ENCODE data around the gene ZC2HC1C.
A peak's percentile ranks its signal among the peaks of the same experiment; 100 is the strongest.

ZC2HC1C gene

DNA sequence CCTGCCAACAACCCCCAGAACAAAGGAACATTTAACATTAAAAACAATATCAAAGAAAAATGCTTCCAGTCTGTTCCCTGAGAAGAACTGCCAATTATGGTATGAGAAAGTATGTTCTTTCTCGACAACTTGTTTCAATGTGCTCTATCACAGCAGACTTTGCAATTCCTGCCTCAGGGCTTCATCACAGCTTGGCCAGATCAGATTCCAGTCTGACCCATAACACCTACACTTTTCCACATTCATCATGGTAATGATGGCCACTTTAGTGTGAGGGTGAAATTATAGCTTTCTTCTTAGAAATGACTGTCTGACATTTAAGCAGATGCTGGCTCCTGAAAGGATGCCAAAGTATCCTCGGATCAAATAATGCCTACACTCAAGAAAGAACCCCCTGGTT is 40.4 kb downstream of the ZC2HC1C start:
- TF ChIP-seq, protein P1, sequence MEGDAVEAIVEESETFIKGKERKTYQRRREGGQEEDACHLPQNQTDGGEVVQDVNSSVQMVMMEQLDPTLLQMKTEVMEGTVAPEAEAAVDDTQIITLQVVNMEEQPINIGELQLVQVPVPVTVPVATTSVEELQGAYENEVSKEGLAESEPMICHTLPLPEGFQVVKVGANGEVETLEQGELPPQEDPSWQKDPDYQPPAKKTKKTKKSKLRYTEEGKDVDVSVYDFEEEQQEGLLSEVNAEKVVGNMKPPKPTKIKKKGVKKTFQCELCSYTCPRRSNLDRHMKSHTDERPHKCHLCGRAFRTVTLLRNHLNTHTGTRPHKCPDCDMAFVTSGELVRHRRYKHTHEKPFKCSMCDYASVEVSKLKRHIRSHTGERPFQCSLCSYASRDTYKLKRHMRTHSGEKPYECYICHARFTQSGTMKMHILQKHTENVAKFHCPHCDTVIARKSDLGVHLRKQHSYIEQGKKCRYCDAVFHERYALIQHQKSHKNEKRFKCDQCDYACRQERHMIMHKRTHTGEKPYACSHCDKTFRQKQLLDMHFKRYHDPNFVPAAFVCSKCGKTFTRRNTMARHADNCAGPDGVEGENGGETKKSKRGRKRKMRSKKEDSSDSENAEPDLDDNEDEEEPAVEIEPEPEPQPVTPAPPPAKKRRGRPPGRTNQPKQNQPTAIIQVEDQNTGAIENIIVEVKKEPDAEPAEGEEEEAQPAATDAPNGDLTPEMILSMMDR (IDR thresholded peaks at IDR 0.05; ENCODE audit: low read depth, low read length) = no peak
- no peak for DNase-seq (ENCODE audit: low read depth, low spot score)
- in situ Hi-C loops (cut with HindIII; ENCODE audit: low sequenced_read_pairs) = no loop called here
- no peak overlapping the region for H3K4me3 ChIP-seq (ENCODE audit: low read depth, low read length)

DNA sequence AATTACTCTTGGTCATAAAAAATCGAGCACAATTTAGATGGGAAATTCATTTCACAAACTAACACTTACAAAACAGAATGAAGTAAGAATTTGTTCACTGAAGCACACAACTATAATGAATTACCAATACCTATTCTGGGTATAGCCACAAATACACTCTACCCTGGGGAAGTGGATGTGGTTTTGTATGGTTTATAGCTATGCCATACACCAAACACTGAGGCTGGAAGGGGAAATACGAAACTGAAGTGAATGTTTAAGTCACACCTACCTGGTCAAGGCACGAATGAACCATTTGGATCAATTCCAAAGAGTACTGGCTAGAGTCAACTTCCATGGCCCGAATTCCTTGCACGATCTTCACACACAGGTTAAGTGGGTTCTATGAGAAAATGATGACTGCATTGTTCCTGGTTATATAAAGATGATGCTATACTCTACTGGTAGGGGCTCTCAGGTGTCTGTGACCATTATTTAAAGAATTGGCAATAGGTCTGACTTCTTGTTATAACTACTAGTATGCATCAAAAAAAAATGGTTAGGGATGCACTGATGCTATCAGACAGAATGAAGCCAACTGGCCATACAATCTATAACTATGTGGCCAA is 44.6 kb downstream of the ZC2HC1C start:
- no peak overlapping the region for H3K4me3 ChIP-seq (ENCODE audit: low read depth, low read length)
- DNase-seq (ENCODE audit: low read depth, low spot score) = no peak
- in situ Hi-C loops (cut with HindIII; ENCODE audit: low sequenced_read_pairs) = no loop called here
- TF ChIP-seq, protein P1 (IDR thresholded peaks at IDR 0.05; ENCODE audit: low read depth, low read length) = no peak

DNA sequence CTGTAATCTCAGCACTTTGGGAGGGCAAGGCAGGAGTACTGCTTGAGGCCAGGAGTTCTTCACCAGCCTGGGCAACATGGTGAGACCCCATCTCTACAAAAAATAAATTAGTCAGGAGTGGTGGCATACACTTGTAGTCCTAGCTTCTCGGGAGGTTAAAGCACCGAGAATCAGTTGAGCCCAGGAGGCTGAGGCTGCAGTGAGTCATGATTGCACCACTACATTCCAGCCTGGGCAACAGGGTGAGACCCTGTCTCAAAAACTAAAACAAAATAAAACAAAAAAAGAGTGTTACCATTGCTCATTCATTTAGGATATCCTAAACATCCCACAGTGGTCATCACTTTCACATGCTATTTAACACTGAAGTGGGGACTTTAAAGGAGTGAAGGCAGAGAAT is 49.6 kb downstream of the ZC2HC1C start:
- DNase-seq (ENCODE audit: low read depth, low spot score) = no peak
- in situ Hi-C loops (cut with HindIII; ENCODE audit: low sequenced_read_pairs) = no loop called here
- H3K4me3 ChIP-seq (ENCODE audit: low read depth, low read length) = no peak overlapping the region
- TF ChIP-seq, protein P1 (IDR thresholded peaks at IDR 0.05; ENCODE audit: low read depth, low read length) = no peak

DNA sequence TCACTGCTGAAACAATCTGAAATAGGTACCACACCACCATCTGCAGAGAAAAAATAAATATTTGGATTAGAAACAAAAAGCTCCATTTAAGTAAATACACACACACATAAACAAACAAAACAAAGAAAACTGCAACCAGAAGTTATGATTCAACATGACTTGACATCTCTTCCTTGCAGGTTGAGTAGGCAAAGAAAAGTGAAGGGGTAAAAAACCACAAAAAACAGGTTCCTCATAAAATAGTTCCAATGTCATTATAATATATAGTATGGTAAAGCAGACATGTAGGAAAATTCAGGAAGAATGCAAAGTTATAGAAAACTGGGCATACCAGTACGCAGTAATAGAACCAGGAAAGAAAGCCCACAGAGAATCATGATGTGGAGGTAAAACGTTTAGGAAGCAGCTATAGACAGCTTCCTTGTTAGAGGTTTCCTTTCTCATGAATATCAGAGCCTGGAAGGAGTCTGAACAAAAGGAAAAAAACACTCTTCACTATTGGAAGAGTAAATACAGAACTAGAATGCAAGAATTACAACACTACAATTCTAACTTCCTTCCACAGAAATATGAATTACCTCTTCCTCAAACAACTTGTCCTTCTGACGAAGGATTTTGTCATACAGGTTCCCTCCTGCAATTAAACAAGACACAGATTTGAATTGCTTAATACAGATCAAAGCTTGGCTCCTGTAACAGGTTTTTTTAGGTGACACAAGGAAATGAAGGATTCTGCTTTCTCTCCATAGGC is 51.3 kb downstream of the ZC2HC1C start:
- H3K4me3 ChIP-seq (ENCODE audit: low read depth, low read length) = no peak overlapping the region
- in situ Hi-C loops (cut with HindIII; ENCODE audit: low sequenced_read_pairs) = loop anchor here (10.0 kb wide), 1 partner anchor 184 kb away; no protein-coding TSS in a partner anchor
- TF ChIP-seq, protein P1 (IDR thresholded peaks at IDR 0.05; ENCODE audit: low read depth, low read length) = no peak
- no peak for DNase-seq (ENCODE audit: low read depth, low spot score)

DNA sequence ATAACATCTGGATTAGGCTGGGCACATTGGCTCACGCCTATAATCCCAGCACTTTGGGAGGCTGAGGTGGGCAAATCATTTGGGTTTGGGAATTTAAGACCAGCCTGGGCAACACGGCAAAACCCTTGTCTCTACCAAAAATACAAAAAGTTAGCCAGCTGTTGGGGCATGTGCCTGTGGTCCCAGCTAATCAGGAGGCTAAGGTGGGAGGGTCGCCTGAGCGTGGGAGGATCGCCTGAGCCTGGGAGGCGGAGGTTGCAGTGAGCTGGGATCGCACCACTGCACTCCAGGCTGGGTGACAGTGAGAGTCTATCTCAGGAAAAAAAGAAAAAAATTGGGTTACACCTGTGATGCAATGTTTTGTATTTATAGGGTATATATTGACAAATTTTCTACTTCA is 52.1 kb downstream of the ZC2HC1C start:
- no peak overlapping the region for H3K4me3 ChIP-seq (ENCODE audit: low read depth, low read length)
- no peak for DNase-seq (ENCODE audit: low read depth, low spot score)
- TF ChIP-seq, protein P1 (IDR thresholded peaks at IDR 0.05; ENCODE audit: low read depth, low read length) = no peak
- in situ Hi-C loops (cut with HindIII; ENCODE audit: low sequenced_read_pairs) = loop anchor here (10.0 kb wide), 1 partner anchor 183 kb away; no protein-coding TSS in a partner anchor

DNA sequence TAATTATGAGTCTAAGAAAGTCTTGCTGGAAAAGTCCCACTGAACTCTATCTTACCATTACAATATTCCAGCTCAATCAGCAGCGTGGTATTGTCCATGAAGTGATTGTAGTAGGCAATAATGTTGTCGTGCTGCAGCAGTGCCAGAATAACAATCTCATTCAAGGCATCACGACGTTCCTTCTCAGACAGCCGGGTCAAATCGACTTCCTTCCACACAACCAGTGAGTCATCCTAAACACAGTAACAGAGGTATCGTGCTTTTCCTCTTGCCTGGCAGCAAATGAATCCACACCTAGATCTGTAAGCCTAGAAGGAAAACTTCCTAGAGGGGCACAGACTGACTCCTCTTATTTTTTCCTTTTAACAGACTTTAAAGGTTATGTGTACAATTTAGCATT is 54.5 kb downstream of the ZC2HC1C start:
- in situ Hi-C loops (cut with HindIII; ENCODE audit: low sequenced_read_pairs) = loop anchor here (10.0 kb wide), 1 partner anchor 181 kb away; no protein-coding TSS in a partner anchor
- DNase-seq (ENCODE audit: low read depth, low spot score) = peak; percentile 80
- no peak overlapping the region for H3K4me3 ChIP-seq (ENCODE audit: low read depth, low read length)
- TF ChIP-seq, protein P1 (IDR thresholded peaks at IDR 0.05; ENCODE audit: low read depth, low read length) = no peak

Measured in astrocyte of the spinal cord (primary cell).